Stimulated activated CD8-positive, alpha-beta memory T cell treated with anti-CD3 and anti-CD28 coated beads, Interleukin-7, amount 100 ng/mL, for 4 hours (primary cell): Measurements from ENCODE around the gene GJC2.
A peak's percentile ranks its signal among the peaks of the same experiment; 100 is the strongest.

Experiments
- DNase-seq, 2 donors: peaks; one replicate each; pipeline ENCODE4 v3.0.0-alpha.2; 2020; ENCODE audit warnings: low read depth in 2 of 2

The GJC2 gene

GRCh38 chr1:228114827-228115226 lies 34.9 kb upstream of the GJC2 start:
- no peak for DNase-seq

GRCh38 chr1:228117335-228117734 lies 32.4 kb upstream of the GJC2 start:
- DNase-seq, result no peak

- no peak for DNase-seq
Observed at GRCh38 chr1:228118040-228118439, 31.7 kb upstream of the GJC2 start.

GRCh38 chr1:228120351-228120750 lies 29.4 kb upstream of the GJC2 start:
- no peak for DNase-seq

GRCh38 chr1:228120857-228121489 lies 28.8 kb upstream of the GJC2 start:
- DNase-seq, result no peak

- no peak for DNase-seq
Observed at GRCh38 chr1:228122921-228123441, 26.7 kb upstream of the GJC2 start.

- DNase-seq, result no peak
Observed at GRCh38 chr1:228123505-228123904, 26.2 kb upstream of the GJC2 start.

GRCh38 chr1:228125185-228125584 lies 24.5 kb upstream of the GJC2 start:
- no peak for DNase-seq

- no peak for DNase-seq
Observed at GRCh38 chr1:228131766-228132165, 18.0 kb upstream of the GJC2 start.

GRCh38 chr1:228134591-228134990 lies 15.1 kb upstream of the GJC2 start:
- DNase-seq, result no peak

- DNase-seq, result no peak
Observed at GRCh38 chr1:228136901-228137300, 12.8 kb upstream of the GJC2 start.

- no peak for DNase-seq
Observed at GRCh38 chr1:228139406-228139930, 10.3 kb upstream of the GJC2 start.

- peak; percentile 100 for DNase-seq
Observed at GRCh38 chr1:228139931-228140723, 9.6 kb upstream of the GJC2 start, which contains the start of gene GUK1. TSS of gene GUK1 (plus strand) at chr1:228140279. CDS start at chr1:228140303, 24 bp downstream.

- DNase-seq, result no peak
Observed at GRCh38 chr1:228140724-228141225, 9.0 kb upstream of the GJC2 start.

- no peak for DNase-seq
Observed at GRCh38 chr1:228141226-228142044, 8.3 kb upstream of the GJC2 start.

- no peak for DNase-seq
Observed at GRCh38 chr1:228142155-228142691, 7.5 kb upstream of the GJC2 start.

- no peak for DNase-seq
Observed at GRCh38 chr1:228142701-228143136, 7.0 kb upstream of the GJC2 start.

GRCh38 chr1:228143480-228144192 lies 6.1 kb upstream of the GJC2 start:
- DNase-seq, result no peak

- DNase-seq, result no peak
Observed at GRCh38 chr1:228144193-228144992, 5.3 kb upstream of the GJC2 start.

- DNase-seq, result no peak
Observed at GRCh38 chr1:228144993-228145343, 4.8 kb upstream of the GJC2 start.
